ENCODE results near the gene USP25.

USP25 gene

GRCh38 chr21:15839601-15840000 is 109.8 kb downstream of the USP25 start:
- DNase-seq (ENCODE audit: extremely low spot score) = no peak
- TF ChIP-seq ARNT (IDR thresholded peaks at IDR 0.05) = no peak
- TF ChIP-seq PKNOX1 (IDR thresholded peaks at IDR 0.05) = no peak
- no peak for TF ChIP-seq LEF1 (IDR thresholded peaks at IDR 0.05; ENCODE audit: borderline replicate concordance)
- no peak for TF ChIP-seq L3MBTL2 (conservative IDR thresholded peaks at IDR 0.05)
- no peak for TF ChIP-seq ZNF384 (IDR thresholded peaks at IDR 0.05)
- no peak for TF ChIP-seq FOXK2 (IDR thresholded peaks at IDR 0.05)
- no peak for TF ChIP-seq FOXA1 (IDR thresholded peaks at IDR 0.05)
- no peak for TF ChIP-seq TARDBP (IDR thresholded peaks at IDR 0.05)
- no peak for TF ChIP-seq FOXM1 (IDR thresholded peaks at IDR 0.05; ENCODE audit: borderline replicate concordance)
- no peak for TF ChIP-seq NFRKB (IDR thresholded peaks at IDR 0.05)
- no peak for TF ChIP-seq ELF4 (IDR thresholded peaks at IDR 0.05)
- TF ChIP-seq HDGF (IDR thresholded peaks at IDR 0.05; ENCODE audit: borderline replicate concordance) = no peak
- CTCF ChIA-PET = no interaction called here
- POLR2A ChIA-PET = no interaction called here

- ChIA-PET POLR2A (no interaction called here), CTCF (no interaction called here)
- TF ChIP-seq L3MBTL2 (conservative IDR thresholded peaks at IDR 0.05) = no peak
- no peak for TF ChIP-seq FOXM1 (IDR thresholded peaks at IDR 0.05; ENCODE audit: borderline replicate concordance)
- no peak for TF ChIP-seq CTBP1 (IDR thresholded peaks at IDR 0.05; ENCODE audit: borderline replicate concordance)
- no peak for TF ChIP-seq SUZ12 (IDR thresholded peaks at IDR 0.05)
- TF ChIP-seq ELF4 (IDR thresholded peaks at IDR 0.05) = no peak
- no peak for TF ChIP-seq HDGF (IDR thresholded peaks at IDR 0.05; ENCODE audit: borderline replicate concordance)
- no peak for TF ChIP-seq SP1 (IDR thresholded peaks at IDR 0.05)
- no peak for TF ChIP-seq BHLHE40 (IDR thresholded peaks at IDR 0.05; ENCODE audit: borderline replicate concordance)
- DNase-seq (ENCODE audit: extremely low spot score) = no peak
These were observed 110.6 kb downstream of the USP25 start for GRCh38 chr21:15840406-15840805.

GRCh38 chr21:15841856-15842564 is 112.2 kb downstream of the USP25 start:
- CTCF ChIA-PET = no interaction called here
- no peak for DNase-seq (ENCODE audit: extremely low spot score)
- TF ChIP-seq FOXK2 (IDR thresholded peaks at IDR 0.05) = no peak
- TF ChIP-seq SUZ12 (IDR thresholded peaks at IDR 0.05) = no peak
- TF ChIP-seq LEF1 (IDR thresholded peaks at IDR 0.05; ENCODE audit: borderline replicate concordance) = no peak
- no peak for TF ChIP-seq FOXM1 (IDR thresholded peaks at IDR 0.05; ENCODE audit: borderline replicate concordance)
- no peak for TF ChIP-seq ELF4 (IDR thresholded peaks at IDR 0.05)
- no peak for TF ChIP-seq BHLHE40 (IDR thresholded peaks at IDR 0.05; ENCODE audit: borderline replicate concordance)
- no peak for TF ChIP-seq L3MBTL2 (conservative IDR thresholded peaks at IDR 0.05)
- no peak for TF ChIP-seq FOXA1 (IDR thresholded peaks at IDR 0.05)
- TF ChIP-seq TARDBP (IDR thresholded peaks at IDR 0.05) = no peak
- no peak for TF ChIP-seq PKNOX1 (IDR thresholded peaks at IDR 0.05)
- TF ChIP-seq SP1 (IDR thresholded peaks at IDR 0.05) = no peak
- TF ChIP-seq HDGF (IDR thresholded peaks at IDR 0.05; ENCODE audit: borderline replicate concordance) = no peak
- POLR2A ChIA-PET = no interaction called here

GRCh38 chr21:15842565-15842880 is 112.7 kb downstream of the USP25 start:
- ChIA-PET CTCF (no interaction called here), POLR2A (no interaction called here)
- TF ChIP-seq LEF1 (IDR thresholded peaks at IDR 0.05; ENCODE audit: borderline replicate concordance) (no peak), TARDBP (IDR thresholded peaks at IDR 0.05) (no peak)
- no peak for DNase-seq (ENCODE audit: extremely low spot score)

GRCh38 chr21:15843766-15844165 is 114.0 kb downstream of the USP25 start:
- POLR2A ChIA-PET = no interaction called here
- CTCF ChIA-PET = no interaction called here
- no peak for DNase-seq (ENCODE audit: extremely low spot score)
- TF ChIP-seq L3MBTL2 (conservative IDR thresholded peaks at IDR 0.05) (no peak), LEF1 (IDR thresholded peaks at IDR 0.05; ENCODE audit: borderline replicate concordance) (no peak), ARNT (IDR thresholded peaks at IDR 0.05) (no peak), ZNF384 (IDR thresholded peaks at IDR 0.05) (no peak), SUZ12 (IDR thresholded peaks at IDR 0.05) (no peak), NFRKB (IDR thresholded peaks at IDR 0.05) (no peak), FOXK2 (IDR thresholded peaks at IDR 0.05) (no peak), SP1 (IDR thresholded peaks at IDR 0.05) (no peak)

- ChIA-PET CTCF (no interaction called here), POLR2A (no interaction called here)
- no peak for DNase-seq (ENCODE audit: extremely low spot score)
- TF ChIP-seq BHLHE40 (IDR thresholded peaks at IDR 0.05; ENCODE audit: borderline replicate concordance) = no peak
- TF ChIP-seq PKNOX1 (IDR thresholded peaks at IDR 0.05) = peak; percentile 76; the same call in 1 of the 2 replicates
These were observed 119.1 kb downstream of the USP25 start for GRCh38 chr21:15848634-15849560.

Measured in HEK293T (cell line).